ENCODE measurements around the gene PIK3R5.

- TF ChIP-seq EZH2 (IDR thresholded peaks at IDR 0.05; ENCODE audit: low read length), result no peak
- TF ChIP-seq CTCF (optimal IDR thresholded peaks at IDR 0.05 in 1 of 3, IDR thresholded peaks at IDR 0.05 in 1 of 3, conservative IDR thresholded peaks at IDR 0.05 in 1 of 3; ENCODE audit: extremely low read depth in 1 of 3, insufficient read depth in 2 of 3, low read length in 3 of 3), result no peak
Observed at GRCh38 chr17:8836821-8837562, 128.5 kb downstream of the PIK3R5 start.
